Ascending aorta (tissue), 2 donors: Measurements from ENCODE around the gene MPPED1. TPM values are rescaled to one million over a fixed set of nuclear protein-coding genes. Genes with fewer than 3 reads are reported as not detected.

ENCODE experiments used
- DNase-seq, 2 donors: peaks; one replicate each; pipeline ENCODE4 v3.0.0-alpha.2; 2019; ENCODE audit warnings: low spot score in 2 of 2
- H3K27ac ChIP-seq, 2 donors: fragments of 200-600 bp; sonication (generic); one replicate each; pipeline ENCODE4 v1.5.1; 2016 to 2017; ENCODE audit warnings: mild to moderate bottlenecking in 1 of 2
- H3K27me3 ChIP-seq: fragments of 200-600 bp; sonication (generic); one replicate; pipeline ENCODE4 v1.5.1; 2017
- H3K36me3 ChIP-seq, 2 donors: fragments of 200-600 bp; sonication (generic); one replicate each; pipeline ENCODE4 v1.5.1; 2016
- H3K4me1 ChIP-seq, 2 donors: fragments of 200-600 bp; sonication (generic); one replicate each; pipeline ENCODE4 v1.5.1; 2016 to 2017; ENCODE audit warnings: mild to moderate bottlenecking in 1 of 2
- H3K4me3 ChIP-seq, 2 donors: fragments of 200-600 bp; sonication (generic); one replicate each; pipeline ENCODE4 v1.5.1; 2016 to 2017; ENCODE audit warnings: mild to moderate bottlenecking in 1 of 2
- H3K9me3 ChIP-seq, 2 donors: fragments of 200-600 bp; sonication (generic); one replicate each; pipeline ENCODE4 v1.5.1; 2016
- intact Hi-C: fragments of 100-400 bp; cut with DNase I; formaldehyde crosslinking; loops from one replicate; pipeline ENCODE4 v1.15.1; 2023
- total RNA-seq: library from RNA; depleted of rRNA; stranded (reverse); fragments of >200 nt; gene quantifications from one replicate; pipeline ENCODE4 v1.1.0, GENCODE V29; 2016
- TF ChIP-seq, protein P1 (sequence below), 3 experiments: fragments of 200-600 bp in 2 of 3; fragments of 450-650 bp in 1 of 3; sonication (generic) in 2 of 3; IDR thresholded peaks; one replicate each; pipeline ENCODE4 v1.5.1; 2016 to 2019; ENCODE audit warnings: antibody characterized with exemption in 3 of 3, mild to moderate bottlenecking in 1 of 3, moderate library complexity in 1 of 3

The MPPED1 gene
- total RNA-seq, 1 donor from 2014 or later, result not detected

DNA sequence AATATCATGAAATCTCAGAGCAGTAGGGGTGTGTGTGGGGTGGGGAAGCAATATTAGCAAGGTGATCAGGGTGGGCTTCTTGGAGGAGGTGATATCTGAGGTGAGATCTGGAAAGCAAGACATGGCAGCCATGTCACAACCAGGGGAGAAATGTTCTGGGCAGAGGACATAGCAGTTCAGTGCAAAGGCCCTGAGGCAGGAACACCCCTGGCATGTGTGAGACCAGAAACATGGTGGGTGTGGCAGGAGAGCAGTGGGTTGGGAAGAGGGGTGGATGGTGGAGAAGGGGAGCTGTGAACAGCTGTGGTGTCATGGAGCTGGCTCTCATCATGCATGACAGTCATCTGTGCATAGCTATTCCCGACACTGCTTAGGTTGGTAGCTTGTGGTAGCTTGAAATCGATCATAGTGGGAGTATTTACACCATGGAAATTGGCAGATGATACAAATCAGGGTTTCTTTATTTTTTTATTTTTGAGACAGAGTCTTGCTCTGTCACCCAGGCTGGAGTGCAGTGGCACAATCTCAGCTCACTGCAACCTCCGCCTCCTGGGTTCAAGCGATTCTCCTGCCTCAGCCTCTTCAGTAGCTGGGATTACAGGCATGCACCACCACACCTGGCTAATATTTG, 17.9 kb upstream of the MPPED1 start:
- no peaks in the 10 kb centered on the region for H3K27me3 ChIP-seq
- H3K4me1 ChIP-seq, result no peaks in the 10 kb centered on the region
- no peaks in the 10 kb centered on the region for H3K36me3 ChIP-seq
- no peak overlapping the region for H3K27ac ChIP-seq
- no peaks in the 10 kb centered on the region for H3K9me3 ChIP-seq
- no peak for DNase-seq
- intact Hi-C loops, result no loop called here
- no peak overlapping the region for H3K4me3 ChIP-seq
- TF ChIP-seq, protein P1, sequence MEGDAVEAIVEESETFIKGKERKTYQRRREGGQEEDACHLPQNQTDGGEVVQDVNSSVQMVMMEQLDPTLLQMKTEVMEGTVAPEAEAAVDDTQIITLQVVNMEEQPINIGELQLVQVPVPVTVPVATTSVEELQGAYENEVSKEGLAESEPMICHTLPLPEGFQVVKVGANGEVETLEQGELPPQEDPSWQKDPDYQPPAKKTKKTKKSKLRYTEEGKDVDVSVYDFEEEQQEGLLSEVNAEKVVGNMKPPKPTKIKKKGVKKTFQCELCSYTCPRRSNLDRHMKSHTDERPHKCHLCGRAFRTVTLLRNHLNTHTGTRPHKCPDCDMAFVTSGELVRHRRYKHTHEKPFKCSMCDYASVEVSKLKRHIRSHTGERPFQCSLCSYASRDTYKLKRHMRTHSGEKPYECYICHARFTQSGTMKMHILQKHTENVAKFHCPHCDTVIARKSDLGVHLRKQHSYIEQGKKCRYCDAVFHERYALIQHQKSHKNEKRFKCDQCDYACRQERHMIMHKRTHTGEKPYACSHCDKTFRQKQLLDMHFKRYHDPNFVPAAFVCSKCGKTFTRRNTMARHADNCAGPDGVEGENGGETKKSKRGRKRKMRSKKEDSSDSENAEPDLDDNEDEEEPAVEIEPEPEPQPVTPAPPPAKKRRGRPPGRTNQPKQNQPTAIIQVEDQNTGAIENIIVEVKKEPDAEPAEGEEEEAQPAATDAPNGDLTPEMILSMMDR (IDR thresholded peaks at IDR 0.05), result no peak

DNA sequence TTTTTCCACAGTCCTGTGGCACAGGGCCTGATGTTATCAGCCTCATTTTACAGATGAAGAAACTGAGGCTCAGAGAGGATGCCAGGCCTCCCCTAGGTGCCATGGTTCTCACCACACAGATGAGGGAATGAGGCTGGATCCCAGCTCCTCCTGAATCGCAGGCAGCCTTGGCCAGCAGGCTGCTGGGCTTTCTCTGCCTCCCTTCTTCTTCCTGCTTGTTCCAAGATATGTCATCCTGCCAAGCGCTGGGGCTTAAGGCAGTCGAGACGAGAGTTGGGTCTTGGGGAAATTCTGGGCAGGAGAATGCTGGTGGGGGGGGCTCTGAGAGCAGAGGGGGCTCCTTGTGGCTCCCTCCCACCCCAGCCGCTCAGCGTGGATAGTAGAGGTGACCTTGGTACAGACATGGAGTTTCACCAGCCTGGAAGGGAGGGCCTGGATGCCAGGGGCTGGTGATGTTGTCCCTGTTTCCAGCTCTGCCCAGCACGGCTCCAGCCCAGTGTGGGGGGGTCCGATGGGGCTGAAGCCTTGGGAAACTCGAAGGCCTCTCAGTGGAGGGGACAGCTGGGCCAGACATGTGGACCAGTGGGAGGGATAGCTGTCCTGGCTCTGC, 16.6 kb upstream of the MPPED1 start:
- TF ChIP-seq, protein P1 (IDR thresholded peaks at IDR 0.05), result no peak
- no peaks in the 10 kb centered on the region for H3K4me1 ChIP-seq
- H3K27me3 ChIP-seq, result no peaks in the 10 kb centered on the region
- H3K36me3 ChIP-seq, result no peaks in the 10 kb centered on the region
- no peak for DNase-seq
- H3K9me3 ChIP-seq, result no peaks in the 10 kb centered on the region
- H3K4me3 ChIP-seq, result no peak overlapping the region
- intact Hi-C loops, result no loop called here
- H3K27ac ChIP-seq, result no peak overlapping the region

- intact Hi-C loops, result no loop called here
Observed at GRCh38 chr22:43396321-43396933, 15.4 kb upstream of the MPPED1 start.

GRCh38 chr22:43396934-43397457, 14.8 kb upstream of the MPPED1 start:
- Histone ChIP-seq H3K36me3 (no peaks in the 10 kb centered on the region), H3K4me3 (no peak overlapping the region), H3K27me3 (no peaks in the 10 kb centered on the region), H3K27ac (no peak overlapping the region), H3K9me3 (no peaks in the 10 kb centered on the region), H3K4me1 (no peaks in the 10 kb centered on the region)
- no peak for DNase-seq
- intact Hi-C loops, result no loop called here
- TF ChIP-seq, protein P1 (IDR thresholded peaks at IDR 0.05), result no peak

More at GRCh38 chr22:43396321-43396933, 15.4 kb upstream of the MPPED1 start:
- TF ChIP-seq, protein P1 (IDR thresholded peaks at IDR 0.05), result no peak
- Histone ChIP-seq H3K27ac (no peak overlapping the region), H3K4me1 (no peaks in the 10 kb centered on the region), H3K9me3 (no peaks in the 10 kb centered on the region), H3K4me3 (no peak overlapping the region), H3K27me3 (no peaks in the 10 kb centered on the region), H3K36me3 (no peaks in the 10 kb centered on the region)
- DNase-seq, result no peak

DNA sequence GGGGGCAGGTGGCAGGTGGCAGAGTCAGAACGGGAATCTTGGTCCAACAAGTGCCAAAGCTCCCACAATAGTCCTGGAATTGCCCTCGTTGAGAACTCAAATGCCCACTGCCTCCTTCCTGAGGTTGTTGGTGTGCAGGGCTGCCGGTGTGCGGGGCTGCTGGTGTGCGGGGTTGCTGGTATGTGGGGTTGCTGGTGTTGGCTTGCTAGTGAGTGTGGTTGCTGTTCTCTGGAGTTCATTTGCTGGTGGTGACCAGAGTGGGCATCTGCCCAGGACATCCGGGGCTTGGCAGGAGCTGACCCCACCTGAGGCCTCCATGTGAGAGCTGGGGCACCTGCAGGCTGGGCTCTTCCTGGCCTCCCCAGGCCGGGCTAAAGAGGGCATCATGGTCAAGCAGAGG, 14.0 kb upstream of the MPPED1 start:
- Histone ChIP-seq H3K4me3 (no peak overlapping the region), H3K27me3 (no peaks in the 10 kb centered on the region), H3K27ac (no peak overlapping the region), H3K9me3 (no peaks in the 10 kb centered on the region), H3K36me3 (no peaks in the 10 kb centered on the region), H3K4me1 (no peaks in the 10 kb centered on the region)
- TF ChIP-seq, protein P1 (IDR thresholded peaks at IDR 0.05), result no peak
- intact Hi-C loops, result no loop called here
- DNase-seq, result no peak
